ENCODE measurements around the gene DEPDC4. TPM values are rescaled to one million over a fixed set of nuclear protein-coding genes. Genes with fewer than 3 reads are reported as not detected.

The DEPDC4 gene
- total RNA-seq, 1 experiment from 2014 or later: 2.0 TPM

DNA sequence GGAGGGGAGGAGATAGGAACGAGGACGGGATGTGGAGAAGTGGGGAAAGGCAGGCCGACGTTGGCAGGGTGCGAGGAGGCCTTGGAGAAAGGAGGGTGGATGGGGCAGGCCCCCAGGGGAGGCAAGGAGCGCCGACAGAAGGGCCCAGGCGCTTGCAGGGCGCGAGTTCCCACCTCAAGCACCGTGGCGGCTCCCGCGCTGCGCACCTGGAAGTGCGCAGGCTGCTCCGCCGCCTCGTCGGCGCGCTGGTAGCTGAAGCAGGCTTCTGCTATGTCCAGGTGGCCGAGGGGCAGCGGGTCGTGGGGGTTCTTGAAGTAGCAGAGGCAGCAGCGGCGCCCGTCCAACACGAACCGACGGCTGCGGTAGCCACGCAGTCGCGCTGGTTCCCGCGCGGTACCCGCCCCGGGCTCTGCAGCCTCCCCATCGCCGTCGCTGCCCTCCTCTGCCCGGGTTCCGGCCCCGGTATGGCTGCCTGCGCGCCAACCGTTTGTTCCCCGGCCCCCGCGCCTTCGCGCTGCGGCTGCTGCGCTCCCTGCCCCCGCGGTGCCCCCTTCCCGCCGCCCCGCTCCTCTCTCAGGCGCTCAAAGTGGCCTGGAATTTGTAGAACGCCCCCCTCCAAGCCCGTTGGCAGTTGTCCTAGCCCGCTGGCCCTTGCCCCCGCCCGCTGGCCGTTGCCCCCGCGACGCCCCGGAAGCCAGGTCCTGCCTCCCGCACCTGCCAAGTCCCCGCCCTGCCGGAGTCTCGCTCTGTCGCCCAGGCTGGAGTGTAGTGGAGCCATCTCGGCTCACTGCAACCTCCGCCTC, 67.3 kb downstream of the DEPDC4 start:
- no peaks in the 10 kb centered on the region for H3K9me3 ChIP-seq (ENCODE audit: low read depth, low read length, poor library complexity, severe bottlenecking)
- H3K27ac ChIP-seq (ENCODE audit: low read depth, low read length, poor library complexity, severe bottlenecking): no peak overlapping the region
- intact Hi-C loops (cut with micrococcal nuclease; ENCODE audit: unreplicated experiment): loop anchor here (5.0 to 10.0 kb wide), 2 partner anchors 72 to 145 kb away; no protein-coding TSS in a partner anchor
- POLR2A ChIA-PET (ENCODE audit: low non-redundant PET): no interaction called here
- peak overlapping the region; percentile 86 for H3K4me3 ChIP-seq (ENCODE audit: low read depth, low read length, poor library complexity, severe bottlenecking)
- no peaks in the 10 kb centered on the region for H3K27me3 ChIP-seq (replicated peaks; ENCODE audit: insufficient read depth, low read depth, low read length, poor library complexity)
- DNase-seq (ENCODE audit: low spot score): peak; percentile 12
- CTCF ChIA-PET: no interaction called here
- no peaks in the 10 kb centered on the region for H3K36me3 ChIP-seq (ENCODE audit: insufficient read depth, low read length, poor library complexity, severe bottlenecking)
- no TSS peak for BruUV-seq (replicated peaks)
- peaks cover 3% of the 10 kb centered on the region for H3K4me1 ChIP-seq (ENCODE audit: insufficient read depth, low read length, poor library complexity, severe bottlenecking)
- TF ChIP-seq EZH2 (IDR thresholded peaks at IDR 0.05; ENCODE audit: borderline replicate concordance, low read depth, low read length, poor library complexity, severe bottlenecking): no peak
- TF ChIP-seq CTCF (conservative IDR thresholded peaks at IDR 0.05; ENCODE audit: low read depth, low read length): no peak

DNA sequence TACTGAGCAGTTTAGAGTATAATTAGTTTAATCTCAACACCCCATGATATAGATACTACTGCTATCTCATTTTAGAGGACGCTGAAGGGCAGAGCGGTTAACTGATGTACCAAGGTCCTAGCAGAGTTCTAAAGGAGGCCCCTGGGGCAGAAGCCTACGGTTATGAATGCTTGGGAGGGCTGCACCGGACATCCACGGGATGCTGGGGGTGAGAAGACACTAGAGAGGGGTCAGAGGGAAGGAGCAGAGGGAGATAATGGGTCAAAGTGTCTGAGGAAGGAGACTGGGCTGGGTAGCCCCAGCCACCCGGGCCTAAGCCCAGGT, 67.9 kb downstream of the DEPDC4 start:
- no TSS peak for BruUV-seq (replicated peaks)
- CTCF ChIA-PET: no interaction called here
- no peak for TF ChIP-seq EZH2 (IDR thresholded peaks at IDR 0.05; ENCODE audit: borderline replicate concordance, low read depth, low read length, poor library complexity, severe bottlenecking)
- no peak for TF ChIP-seq CTCF (conservative IDR thresholded peaks at IDR 0.05; ENCODE audit: low read depth, low read length)
- no peak overlapping the region for H3K27ac ChIP-seq (ENCODE audit: low read depth, low read length, poor library complexity, severe bottlenecking)
- H3K4me3 ChIP-seq (ENCODE audit: low read depth, low read length, poor library complexity, severe bottlenecking): peak overlapping the region; percentile 86
- H3K4me1 ChIP-seq (ENCODE audit: insufficient read depth, low read length, poor library complexity, severe bottlenecking): peaks cover 3% of the 10 kb centered on the region
- H3K27me3 ChIP-seq (replicated peaks; ENCODE audit: insufficient read depth, low read depth, low read length, poor library complexity): no peaks in the 10 kb centered on the region
- intact Hi-C loops (cut with micrococcal nuclease; ENCODE audit: unreplicated experiment): loop anchor here (10.0 kb wide), 1 partner anchor 144 kb away; no protein-coding TSS in a partner anchor
- POLR2A ChIA-PET (ENCODE audit: low non-redundant PET): no interaction called here
- no peaks in the 10 kb centered on the region for H3K36me3 ChIP-seq (ENCODE audit: insufficient read depth, low read length, poor library complexity, severe bottlenecking)
- H3K9me3 ChIP-seq (ENCODE audit: low read depth, low read length, poor library complexity, severe bottlenecking): no peaks in the 10 kb centered on the region
- DNase-seq (ENCODE audit: low spot score): no peak

DNA sequence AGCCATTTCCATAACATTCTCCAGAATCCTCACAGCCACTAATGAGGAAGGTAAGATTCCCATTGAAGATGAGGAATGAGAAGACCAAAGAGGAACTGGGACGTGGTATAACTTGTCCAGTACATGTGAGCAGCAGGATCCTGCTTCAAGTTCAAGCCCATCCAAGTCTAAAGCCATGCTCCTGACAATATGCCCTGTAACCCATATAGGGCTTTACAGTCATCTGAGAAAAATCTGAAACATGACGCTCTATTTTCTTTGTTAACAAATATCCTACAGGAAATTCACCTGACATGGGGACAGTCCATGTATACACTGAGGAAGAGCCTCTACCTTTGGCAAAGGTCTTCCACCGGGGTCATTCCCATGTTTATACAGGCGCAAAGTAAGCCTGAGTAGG, 69.4 kb downstream of the DEPDC4 start:
- no peak overlapping the region for H3K4me3 ChIP-seq (ENCODE audit: low read depth, low read length, poor library complexity, severe bottlenecking)
- intact Hi-C loops (cut with micrococcal nuclease; ENCODE audit: unreplicated experiment): loop anchor here (10.0 kb wide), 1 partner anchor 143 kb away; no protein-coding TSS in a partner anchor
- H3K36me3 ChIP-seq (ENCODE audit: insufficient read depth, low read length, poor library complexity, severe bottlenecking): no peaks in the 10 kb centered on the region
- TF ChIP-seq CTCF (conservative IDR thresholded peaks at IDR 0.05; ENCODE audit: low read depth, low read length) (no peak), EZH2 (IDR thresholded peaks at IDR 0.05; ENCODE audit: borderline replicate concordance, low read depth, low read length, poor library complexity, severe bottlenecking) (no peak)
- H3K4me1 ChIP-seq (ENCODE audit: insufficient read depth, low read length, poor library complexity, severe bottlenecking): peaks cover 3% of the 10 kb centered on the region
- no peaks in the 10 kb centered on the region for H3K9me3 ChIP-seq (ENCODE audit: low read depth, low read length, poor library complexity, severe bottlenecking)
- no TSS peak for BruUV-seq (replicated peaks)
- H3K27me3 ChIP-seq (replicated peaks; ENCODE audit: insufficient read depth, low read depth, low read length, poor library complexity): no peaks in the 10 kb centered on the region
- no peak overlapping the region for H3K27ac ChIP-seq (ENCODE audit: low read depth, low read length, poor library complexity, severe bottlenecking)
- ChIA-PET POLR2A (ENCODE audit: low non-redundant PET) (no interaction called here), CTCF (no interaction called here)
- no peak for DNase-seq (ENCODE audit: low spot score)

All from A673 (cell line).